HG02759 (cell line): ENCODE data around the gene TMEM8B.
A peak's percentile ranks its signal among the peaks of the same experiment; 100 is the strongest.

Experiments used
- ATAC-seq: cut with Tn5 transposase; IDR thresholded peaks from one replicate; pipeline ENCODE4 v1.9.1; 2021; ENCODE audit warnings: mild to moderate bottlenecking, moderate library complexity; ENCODE audit not compliant: unreplicated experiment

TMEM8B gene

DNA sequence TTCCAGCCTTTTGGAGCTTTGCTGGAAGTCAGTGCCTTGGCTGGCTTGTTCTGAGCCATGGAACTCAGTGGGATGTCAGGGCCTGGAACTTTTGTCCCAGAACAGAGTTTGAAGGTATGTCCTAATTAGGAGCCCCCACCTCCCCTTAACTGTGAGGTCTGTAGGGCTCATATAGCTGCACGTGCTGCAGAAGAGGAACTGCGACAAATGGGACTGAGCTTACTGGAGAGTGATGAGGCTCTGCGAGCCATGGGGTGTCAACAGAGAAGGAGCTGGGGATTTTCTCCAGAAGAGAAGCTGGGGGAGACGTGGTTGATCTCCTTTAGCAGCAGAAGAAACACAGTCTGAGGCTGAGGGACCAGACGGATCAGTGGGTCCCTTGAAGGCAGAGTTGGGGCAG, 10.9 kb downstream of the TMEM8B start:
- no peak for ATAC-seq

DNA sequence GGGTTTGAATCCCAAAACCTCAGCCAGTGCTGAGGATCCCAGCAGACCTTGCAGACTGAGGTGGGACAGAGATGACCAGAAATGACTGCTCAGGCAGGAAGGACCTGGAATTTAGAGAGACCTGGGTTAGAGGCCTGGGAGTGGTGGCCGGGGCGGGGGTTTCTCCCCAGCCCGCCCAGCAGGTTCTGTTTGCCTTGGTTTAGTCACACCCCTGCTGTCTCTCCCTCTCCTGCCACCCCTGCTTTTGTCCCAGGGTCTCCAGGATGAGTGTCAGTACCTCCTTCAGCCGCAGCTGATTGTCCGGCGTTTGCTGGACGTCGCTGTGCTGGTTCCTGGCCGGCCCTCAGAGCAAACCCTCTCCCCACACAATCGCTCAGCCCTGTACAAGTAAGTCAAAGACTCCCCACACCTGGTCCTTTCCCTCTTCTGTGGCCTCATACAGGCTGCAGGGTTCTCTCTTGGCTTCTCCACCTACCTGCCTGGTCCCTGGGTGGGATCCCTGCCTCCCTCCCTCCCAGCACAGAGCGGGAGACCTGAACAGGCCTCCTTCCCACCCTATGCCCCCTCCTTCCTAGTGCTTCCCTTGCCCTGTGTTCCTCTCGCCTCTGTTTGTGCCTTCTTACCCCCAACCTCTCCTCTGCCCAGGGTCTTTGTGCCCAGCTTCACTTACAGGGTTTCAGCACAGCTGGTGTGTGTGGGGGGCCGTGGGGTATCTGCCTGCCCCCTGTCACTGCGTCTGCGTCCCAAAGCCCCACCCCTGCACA, 12.0 kb downstream of the TMEM8B start:
- ATAC-seq: no peak

DNA sequence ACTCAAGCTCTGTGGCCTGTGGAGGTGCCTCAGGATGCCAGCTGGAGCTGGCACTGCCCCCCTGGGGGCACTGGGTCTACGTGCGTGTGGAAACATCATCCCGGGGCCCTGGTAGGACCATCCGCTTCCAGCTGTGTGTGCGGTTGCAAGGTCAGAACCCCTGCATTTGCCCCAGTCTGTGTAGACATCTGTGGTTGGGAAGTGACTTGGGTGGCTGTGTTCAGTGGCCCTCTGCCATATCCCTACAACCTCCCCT, 12.5 kb downstream of the TMEM8B start:
- no peak for ATAC-seq

DNA sequence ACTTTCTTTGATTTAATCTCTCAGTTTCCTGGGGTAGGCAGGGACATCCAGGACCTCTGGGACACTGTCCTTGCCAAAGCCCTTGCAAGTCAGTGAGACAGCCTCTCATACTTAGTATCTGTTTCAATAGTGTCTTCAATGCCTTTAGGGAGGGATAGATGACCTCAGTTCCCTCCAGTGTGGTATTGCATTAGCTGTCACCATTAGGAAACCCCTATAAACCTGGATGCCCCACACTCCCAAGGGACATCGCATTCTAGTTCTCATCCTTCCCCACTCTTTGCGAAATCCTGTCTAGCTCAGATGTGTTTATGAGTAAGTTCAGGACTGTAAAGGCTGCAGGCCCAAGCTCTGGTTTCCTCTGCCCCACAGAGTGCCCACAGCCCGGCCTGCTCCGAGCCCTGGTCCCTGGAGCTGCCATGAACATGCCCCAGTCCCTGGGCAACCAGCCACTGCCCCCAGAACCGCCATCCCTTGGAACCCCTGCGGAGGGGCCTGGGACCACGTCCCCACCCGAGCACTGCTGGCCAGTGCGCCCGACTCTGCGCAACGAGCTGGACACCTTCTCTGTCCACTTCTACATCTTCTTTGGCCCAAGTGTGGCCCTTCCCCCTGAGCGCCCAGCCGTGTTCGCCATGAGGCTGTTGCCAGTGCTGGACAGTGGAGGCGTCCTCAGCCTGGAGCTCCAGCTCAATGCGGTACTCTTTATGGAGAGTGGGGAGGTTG, 13.2 kb downstream of the TMEM8B start:
- no peak for ATAC-seq

DNA sequence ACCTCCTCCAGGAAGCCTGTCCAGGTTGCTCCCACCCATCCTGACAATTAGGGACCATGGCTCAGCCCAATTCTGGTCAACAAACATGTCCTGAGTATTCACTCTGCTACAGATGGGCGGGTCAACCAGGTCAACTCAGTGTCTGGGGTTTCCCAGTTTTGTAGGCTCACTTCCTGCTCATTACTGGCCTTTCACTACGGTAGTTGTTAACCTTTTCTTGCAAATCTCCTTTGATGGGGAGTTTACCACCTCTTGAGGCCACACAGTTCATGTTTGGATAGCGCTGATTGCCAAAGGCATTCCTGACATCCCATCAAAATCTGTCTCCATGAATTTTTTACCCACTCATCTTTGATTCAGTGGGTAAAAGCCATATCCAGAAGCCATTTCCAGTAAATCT, 13.8 kb downstream of the TMEM8B start:
- peak; percentile 76 for ATAC-seq

- no peak for ATAC-seq
These were observed 15.7 kb downstream of the TMEM8B start for GRCh38 chr9:35844628-35845270.

DNA sequence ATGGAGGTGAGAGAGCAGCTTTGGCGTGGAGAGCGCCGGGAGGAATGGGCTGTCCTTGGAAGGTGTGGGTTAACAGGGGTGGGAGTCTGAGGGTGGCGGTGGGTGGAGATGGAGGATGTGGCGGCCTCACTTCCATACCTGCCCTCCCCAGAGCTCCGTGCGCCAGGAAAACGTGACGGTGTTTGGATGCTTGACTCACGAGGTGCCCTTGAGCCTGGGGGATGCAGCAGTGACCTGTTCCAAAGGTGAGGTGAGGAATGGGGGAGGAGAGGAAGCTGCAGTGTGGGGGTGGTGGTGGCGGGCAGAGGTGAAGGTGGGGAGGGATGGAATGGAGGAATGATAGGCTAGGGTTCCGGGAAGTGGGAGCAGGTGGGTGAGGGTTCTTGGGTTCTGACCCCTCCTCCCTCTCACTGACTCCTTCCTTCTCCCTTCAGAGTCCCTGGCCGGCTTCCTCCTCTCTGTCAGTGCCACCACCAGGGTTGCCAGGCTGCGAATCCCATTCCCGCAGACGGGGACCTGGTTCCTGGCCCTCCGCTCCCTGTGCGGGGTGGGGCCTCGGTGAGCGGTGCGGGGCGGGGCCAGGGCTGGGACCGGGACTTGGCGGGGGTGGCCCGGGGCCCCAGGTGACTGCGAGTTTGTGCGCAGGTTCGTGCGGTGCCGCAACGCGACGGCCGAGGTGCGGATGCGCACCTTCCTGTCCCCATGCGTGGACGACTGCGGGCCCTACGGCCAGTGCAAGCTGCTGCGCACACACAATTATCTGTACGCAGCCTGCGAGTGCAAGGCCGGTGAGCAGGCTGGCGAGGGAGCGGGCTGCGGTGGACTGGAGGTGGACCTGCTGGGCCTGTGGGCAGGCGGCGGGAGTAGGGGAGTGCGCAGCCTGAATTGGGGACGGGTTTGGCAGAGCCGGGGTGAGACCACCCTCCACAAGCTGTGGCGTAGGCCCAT, 17.1 kb downstream of the TMEM8B start:
- ATAC-seq: no peak

GRCh38 chr9:35847792-35848572, 19.0 kb downstream of the TMEM8B start:
- ATAC-seq: peak; percentile 97

GRCh38 chr9:35852267-35852815, 23.3 kb downstream of the TMEM8B start:
- no peak for ATAC-seq

GRCh38 chr9:35852876-35853865, 24.1 kb downstream of the TMEM8B start:
- no peak for ATAC-seq

GRCh38 chr9:35854091-35854762, 25.2 kb downstream of the TMEM8B start:
- no peak for ATAC-seq

DNA sequence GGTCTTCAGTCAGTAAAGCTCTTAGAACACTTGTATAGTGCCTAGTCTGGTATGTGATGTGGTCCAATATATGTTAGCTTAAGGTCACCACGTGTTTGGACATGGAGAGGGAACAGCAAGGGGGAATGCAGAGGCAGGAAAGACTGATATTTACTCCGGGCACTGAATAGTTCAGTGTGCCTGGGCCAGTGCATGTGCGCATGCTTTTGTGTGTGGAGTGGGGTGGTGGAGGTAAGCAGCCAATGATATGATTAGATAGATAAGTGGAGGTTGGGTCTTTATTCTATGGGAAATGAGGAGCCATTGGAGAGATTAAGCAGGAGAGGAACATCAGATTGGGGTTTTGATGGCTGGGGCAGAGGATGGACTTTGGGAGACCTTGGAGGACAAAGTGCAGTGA, 27.2 kb downstream of the TMEM8B start:
- ATAC-seq: no peak

DNA sequence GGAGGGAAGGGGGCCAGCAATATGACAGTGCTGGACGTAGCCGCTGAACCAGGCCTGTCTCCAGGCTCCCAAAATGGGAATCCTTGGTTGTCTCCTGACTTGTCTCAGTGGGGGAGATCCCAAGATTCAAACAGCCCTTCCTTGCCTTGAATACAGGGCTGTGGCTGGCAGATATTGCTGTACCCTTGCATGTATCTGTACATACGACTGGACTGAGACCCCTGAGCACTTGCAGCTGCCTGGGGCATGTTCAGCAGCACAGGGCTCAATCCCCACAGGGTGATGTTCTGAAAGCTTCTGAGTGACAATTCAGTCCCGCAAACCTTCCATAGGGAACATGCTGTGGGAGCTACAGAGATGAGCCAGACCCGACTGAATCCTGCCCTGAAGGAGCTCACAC, 27.9 kb downstream of the TMEM8B start:
- no peak for ATAC-seq

- ATAC-seq: no peak
These were observed 29.4 kb downstream of the TMEM8B start for GRCh38 chr9:35858458-35858857.

GRCh38 chr9:35859310-35859989, 30.4 kb downstream of the TMEM8B start:
- ATAC-seq: no peak

DNA sequence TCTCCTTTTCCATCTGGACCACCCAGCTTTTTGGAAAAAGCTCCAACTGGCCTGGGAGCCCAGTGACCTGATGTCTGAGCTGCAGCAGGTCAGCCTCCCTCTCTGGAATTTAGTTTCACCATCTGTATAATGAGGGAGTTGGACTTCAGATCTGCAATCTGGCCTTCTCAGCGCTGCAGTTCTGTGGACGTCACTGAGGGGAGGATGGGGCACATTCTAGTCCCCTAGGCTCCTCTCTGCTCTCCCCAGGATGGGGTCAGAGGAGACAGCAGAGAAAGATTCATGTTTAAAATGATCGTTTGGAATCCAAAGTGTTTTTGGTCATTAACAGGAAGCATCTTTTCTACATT, 30.9 kb downstream of the TMEM8B start:
- ATAC-seq: no peak

- ATAC-seq: no peak
These were observed 32.3 kb downstream of the TMEM8B start for GRCh38 chr9:35861161-35861897.
